H1 (cell line): ENCODE results near the gene DENND4C. TPM values are rescaled to one million over a fixed set of nuclear protein-coding genes. Genes with fewer than 3 reads are reported as not detected.

Experiments used
- ATF3 ChIP-seq: IDR thresholded peaks from 2 replicates; pipeline ENCODE4 v1.6.1; 2011; ENCODE audit warnings: low read depth, mild to moderate bottlenecking, low read length; ENCODE audit not compliant: insufficient read depth
- BACH1 ChIP-seq: IDR thresholded peaks from 2 replicates; pipeline ENCODE4 v1.6.1; 2012; ENCODE audit warnings: low read length, improper control_type of control experiment
- HDAC2 ChIP-seq, 2 experiments: fragments of 300-600 bp in 1 of 2; sonication (generic) in 1 of 2; IDR thresholded peaks; 2 replicates each; pipeline ENCODE4 v1.6.1; 2011 to 2012; ENCODE audit warnings: low read depth in 2 of 2, low read length in 2 of 2, mild to moderate bottlenecking in 2 of 2, moderate library complexity in 2 of 2, borderline replicate concordance in 1 of 2, inconsistent platforms in 1 of 2
- KDM4A ChIP-seq: IDR thresholded peaks from one replicate; pipeline ENCODE4 v1.7.1; 2012; ENCODE audit warnings: low read depth, mild to moderate bottlenecking, moderate library complexity, low read length, inconsistent platforms; ENCODE audit not compliant: severe bottlenecking
- MAX ChIP-seq: IDR thresholded peaks from 2 replicates; pipeline ENCODE4 v1.6.1; 2012; ENCODE audit warnings: inconsistent platforms
- SIN3A ChIP-seq, 2 experiments: IDR thresholded peaks in 1 of 2; conservative IDR thresholded peaks in 1 of 2; 2 replicates each; pipeline ENCODE4 v1.6.1; 2011 to 2012; ENCODE audit warnings: low read length in 2 of 2, improper control_type of control experiment in 1 of 2, low read depth in 1 of 2, mild to moderate bottlenecking in 1 of 2
- SIX5 ChIP-seq: IDR thresholded peaks from 2 replicates; pipeline ENCODE4 v1.6.1; 2011; ENCODE audit warnings: mild to moderate bottlenecking, low read depth, low read length
- SP2 ChIP-seq: IDR thresholded peaks from 2 replicates; pipeline ENCODE4 v1.6.1; 2012; ENCODE audit warnings: mild to moderate bottlenecking, low read length, inconsistent platforms
- polyA plus RNA-seq, 7 experiments: library from polyadenylated mRNA; depleted of rRNA in 3 of 7; stranded (reverse) in 5 of 7; unstranded in 2 of 7; fragments of >200 nt in 5 of 7; fragments of 200-250 nt in 2 of 7; gene quantifications; 1 replicate in 5 of 7; 2 replicates in 1 of 7; 4 replicates in 1 of 7; pipeline versions ENCODE4 v1.2.1 to v1.2.3, GENCODE V29; 2011 to 2013; ENCODE audit warnings: missing spikeins in 2 of 7, mixed read lengths in 2 of 7
- total RNA-seq: library from RNA; stranded (reverse); fragmentation: NEBNext Ultra II Directional; extraction: Animal tissue kit (Norgen Biotek cat#: 25700); gene quantifications from 2 replicates; pipeline ENCODE4 v1.2.1, GENCODE V29; 2021

The DENND4C gene
- total and polyA plus RNA-seq, 2 of the 8 experiments (the other 6 are each of a cell fraction or from before 2014, with no cell fraction given) = 6.9 to 18.9 TPM

- TF ChIP-seq ATF3 (no peak), SIX5 (no peak), SIN3A (conservative IDR thresholded peaks at IDR 0.05 in 1 of 2, IDR thresholded peaks at IDR 0.05 in 1 of 2; ENCODE audit: low read depth in 1 of 2, low read length in 2 of 2) (0 out of 4 replicates have a peak, but pooled peaks have one; percentile 60 to 73), HDAC2 (IDR thresholded peaks at IDR 0.05; ENCODE audit: borderline replicate concordance in 1 of 2, low read depth in 2 of 2, low read length in 2 of 2) (no peak), SP2 (no peak), KDM4A (peak; percentile 27), BACH1 (no peak), MAX (no peak)
These were observed 822 bp downstream of the DENND4C start (continued) for GRCh38 chr9:19231126-19231903.
